ENCODE measurements around the gene CDH3.

CDH3 gene

DNA sequence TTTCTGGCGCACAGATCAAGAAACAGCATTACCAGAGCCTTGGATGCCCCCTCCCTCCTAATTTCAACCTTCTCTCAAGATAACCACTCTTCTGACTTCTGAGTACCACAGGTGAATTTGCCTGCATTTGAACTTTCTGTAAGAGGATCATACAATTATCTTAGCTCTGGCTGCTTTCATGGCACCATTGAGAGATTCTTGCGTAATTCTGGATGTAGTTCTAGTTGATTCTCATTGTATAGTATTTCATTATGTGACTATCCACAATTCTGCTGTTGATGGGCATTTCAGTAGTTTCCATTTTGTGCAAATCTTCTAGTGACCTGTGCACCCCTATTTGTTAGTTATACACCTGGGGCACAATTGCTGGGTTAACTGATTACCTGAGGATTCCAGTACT is 7.5 kb downstream of the CDH3 start:
- DNase-seq (ENCODE audit: low read depth): no peak

DNA sequence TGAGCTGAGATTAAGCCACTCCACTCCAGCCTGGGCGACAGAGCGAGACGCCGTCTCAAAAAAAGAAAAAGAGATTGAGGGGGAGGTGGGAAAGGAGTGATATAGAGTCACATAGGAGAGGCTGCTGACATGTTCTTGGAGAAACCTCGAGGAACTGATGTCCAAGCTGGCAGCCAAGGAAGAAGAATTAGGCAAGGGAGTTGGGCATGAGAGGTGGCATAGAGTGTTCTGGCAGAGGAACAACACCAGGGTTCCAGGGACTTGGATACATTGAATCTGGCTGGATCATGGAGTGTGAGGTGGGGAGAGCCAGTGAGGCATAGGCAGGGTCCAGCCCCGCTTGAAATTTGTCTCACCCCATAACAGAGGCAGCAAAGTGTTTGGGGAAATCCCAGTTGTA is 10.7 kb downstream of the CDH3 start:
- no peak for DNase-seq (ENCODE audit: low read depth)

DNA sequence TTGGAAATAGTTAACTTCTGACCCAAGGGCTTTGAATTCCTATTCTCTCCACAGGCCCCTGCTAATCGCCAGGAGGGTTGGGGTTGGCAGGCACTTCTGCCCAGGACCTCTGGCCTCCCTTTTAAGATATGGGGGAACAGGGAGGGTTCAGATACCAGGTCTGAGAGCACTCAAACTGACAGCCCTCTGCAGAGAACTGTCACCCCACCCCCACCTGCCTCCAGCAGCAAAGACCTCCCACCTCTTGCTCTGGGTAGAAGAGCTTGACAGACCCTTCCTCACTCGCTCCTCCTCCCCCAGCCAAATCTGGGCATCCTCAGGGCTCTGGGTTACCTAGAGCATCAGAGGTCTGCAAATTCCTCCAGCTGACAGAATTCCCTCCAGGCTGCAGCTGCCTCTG is 11.6 kb downstream of the CDH3 start:
- no peak for DNase-seq (ENCODE audit: low read depth)

DNA sequence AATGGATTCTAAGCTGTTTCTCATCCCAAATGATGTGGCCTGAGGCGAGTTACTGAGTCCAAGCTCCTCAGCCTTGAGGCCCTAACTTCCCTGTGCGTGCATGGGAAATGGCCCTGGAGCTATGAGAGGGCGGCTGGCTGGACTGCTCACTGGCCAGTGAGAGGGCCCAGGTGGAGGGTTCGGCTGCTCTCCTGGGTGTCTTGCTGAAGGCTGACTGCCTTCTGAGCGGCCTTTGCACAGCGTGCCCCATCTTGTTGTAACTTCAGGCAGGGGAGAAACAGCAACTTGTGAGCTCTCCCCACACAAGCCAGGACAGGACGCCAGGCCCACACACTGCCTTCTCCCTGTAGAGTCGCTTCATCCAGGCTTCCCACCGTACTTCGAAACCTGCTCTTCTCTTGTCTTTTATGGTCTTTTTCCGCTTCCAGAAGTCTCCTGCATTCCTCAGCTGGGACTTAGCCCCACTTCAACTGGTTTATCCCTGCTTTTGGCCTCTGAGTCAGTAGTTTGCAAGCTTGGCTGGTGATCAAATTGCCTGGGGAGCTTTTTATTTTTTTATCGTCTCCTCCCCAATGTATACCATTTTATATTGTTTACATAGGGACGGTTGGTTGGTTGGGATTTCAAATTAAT is 13.3 kb downstream of the CDH3 start:
- DNase-seq (ENCODE audit: low read depth): peak; percentile 95

DNA sequence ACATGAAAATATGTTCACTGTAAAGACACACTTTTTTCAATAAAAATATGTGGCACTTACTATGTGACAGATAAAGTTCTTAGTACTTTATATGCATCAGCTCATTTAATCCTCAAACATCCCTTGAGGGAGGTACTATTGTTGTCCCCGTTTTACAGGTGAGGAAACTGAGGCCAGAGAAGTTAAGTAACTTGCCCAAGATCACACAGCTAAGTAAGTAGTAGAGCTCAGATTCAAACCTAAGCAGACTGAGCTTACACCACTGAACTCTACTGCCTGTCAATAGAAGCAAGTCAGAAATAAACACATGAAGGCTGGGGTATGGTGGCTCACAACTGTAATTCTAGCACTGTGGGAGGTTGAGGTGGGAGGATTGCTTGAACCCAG is 13.9 kb downstream of the CDH3 start:
- no peak for DNase-seq (ENCODE audit: low read depth)

DNA sequence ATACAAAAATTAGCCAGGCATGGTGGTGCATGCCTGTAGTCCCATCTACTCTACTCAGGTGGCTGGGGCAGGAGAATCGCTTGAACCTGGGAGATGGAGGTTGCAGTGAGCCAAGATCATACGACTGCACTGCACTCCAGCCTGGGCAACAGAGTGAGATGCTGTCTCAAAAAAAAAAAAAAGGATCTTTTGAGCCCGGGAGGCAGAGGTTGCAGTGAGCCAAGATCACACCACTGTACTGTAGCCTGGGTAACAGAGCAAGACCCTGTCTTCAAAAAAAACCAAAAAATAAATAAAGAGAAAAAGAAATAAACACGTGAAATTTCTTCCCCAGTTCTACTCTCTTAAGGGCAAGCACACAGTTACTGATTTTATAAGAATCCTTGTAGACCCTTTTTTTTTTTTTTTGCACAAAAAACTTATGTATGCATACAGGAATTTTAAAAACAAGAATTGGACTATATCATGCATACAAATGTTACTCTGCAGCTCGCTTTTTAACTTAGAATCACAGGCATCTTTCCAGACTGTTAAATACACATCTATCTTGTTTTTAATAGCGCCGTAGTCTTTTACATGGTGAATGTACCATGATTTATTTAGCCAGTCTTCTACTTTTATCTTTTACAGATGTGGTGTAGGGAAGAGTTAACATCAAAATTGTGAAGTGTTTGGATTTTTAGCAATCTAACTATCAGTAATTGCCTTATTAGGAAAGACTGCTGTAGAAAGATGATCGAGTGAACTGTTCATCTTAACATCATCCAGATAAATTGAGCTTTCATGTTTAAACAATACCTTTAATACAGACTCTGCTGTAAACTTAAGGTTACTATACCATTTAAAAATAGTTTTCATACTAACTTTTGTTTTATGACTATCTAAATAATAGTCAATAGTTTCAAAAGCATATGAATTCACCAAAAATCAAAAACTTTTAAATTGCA is 14.6 kb downstream of the CDH3 start:
- DNase-seq (ENCODE audit: low read depth): peak; percentile 61

DNA sequence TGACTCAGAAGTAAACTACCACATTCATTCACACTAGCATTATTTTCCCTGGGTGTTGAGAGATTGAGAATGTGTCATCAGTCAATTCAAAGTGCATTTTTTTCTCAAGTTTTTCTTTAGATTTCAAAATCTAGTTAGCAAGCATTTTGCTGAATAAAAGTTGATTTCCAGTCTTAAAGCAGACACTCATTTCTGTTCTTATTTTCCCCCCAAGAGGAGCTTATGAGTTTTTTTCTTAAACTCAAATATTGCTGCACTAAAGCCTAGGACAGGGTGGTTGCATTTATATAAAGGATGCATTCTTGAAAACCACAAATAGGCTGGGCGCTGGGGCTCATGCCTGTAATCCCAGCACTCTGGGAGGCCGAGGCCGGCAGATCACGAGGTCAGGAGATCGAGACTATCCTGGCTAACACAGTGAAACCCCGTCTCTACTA is 15.3 kb downstream of the CDH3 start:
- DNase-seq (ENCODE audit: low read depth): peak; percentile 72

DNA sequence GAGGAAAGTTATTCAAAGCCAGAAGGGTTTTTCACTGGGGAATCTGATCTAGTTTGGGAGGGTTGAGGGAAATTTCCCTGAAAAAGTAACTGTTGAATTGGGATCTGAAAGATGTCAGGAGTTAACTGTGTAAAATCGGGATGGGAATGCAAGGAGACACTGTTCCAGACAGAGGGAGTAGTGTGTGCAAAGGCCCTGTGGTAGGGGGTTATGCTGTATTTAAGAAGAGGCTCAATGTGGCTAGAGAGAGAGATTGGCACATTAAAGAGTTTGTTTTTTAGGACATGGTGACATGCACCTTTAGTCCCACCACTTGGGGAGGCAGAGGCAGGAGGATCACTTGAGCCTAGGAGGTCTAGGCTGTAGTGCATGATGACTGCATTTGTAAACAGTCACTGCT is 16.9 kb downstream of the CDH3 start:
- DNase-seq (ENCODE audit: low read depth): no peak

DNA sequence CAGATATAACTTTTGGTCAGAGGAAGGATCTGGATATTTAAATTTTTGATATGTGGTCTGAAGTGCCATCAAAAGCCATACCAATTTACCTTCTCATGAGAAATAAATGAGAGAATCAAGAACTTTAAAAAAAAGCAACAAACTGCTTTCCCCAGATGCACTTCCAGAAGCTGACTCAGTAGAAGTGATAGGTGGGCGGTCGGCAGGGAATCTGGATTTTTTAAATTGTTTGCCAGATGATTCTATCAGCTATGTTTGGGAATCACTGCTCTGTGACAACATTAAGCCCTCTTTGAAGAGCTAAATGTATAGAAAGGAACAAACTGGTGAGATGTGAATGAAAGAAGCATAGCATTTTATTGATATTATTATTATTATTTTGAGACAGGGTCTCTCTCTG is 19.2 kb downstream of the CDH3 start:
- peak; percentile 26 for DNase-seq (ENCODE audit: low read depth)

DNA sequence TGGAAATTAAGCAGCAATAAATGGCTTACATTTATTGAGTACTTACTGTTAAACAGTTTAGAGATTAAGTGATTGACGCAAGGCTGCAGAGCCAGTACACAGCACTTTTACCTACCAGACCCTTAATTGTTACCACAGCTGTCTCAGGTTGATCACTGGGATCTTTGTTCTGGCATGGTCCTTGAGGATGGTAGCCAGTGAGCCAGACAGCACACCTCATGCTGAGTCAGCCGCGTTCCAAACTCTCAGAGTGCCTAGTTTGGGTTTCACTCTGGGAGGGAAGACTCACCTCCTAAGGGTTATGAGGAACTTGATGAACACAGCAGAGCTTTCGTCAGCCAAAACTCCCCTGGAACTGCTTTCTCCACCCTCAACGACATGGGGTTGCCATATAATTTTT is 20.4 kb downstream of the CDH3 start:
- no peak for DNase-seq (ENCODE audit: low read depth)

DNA sequence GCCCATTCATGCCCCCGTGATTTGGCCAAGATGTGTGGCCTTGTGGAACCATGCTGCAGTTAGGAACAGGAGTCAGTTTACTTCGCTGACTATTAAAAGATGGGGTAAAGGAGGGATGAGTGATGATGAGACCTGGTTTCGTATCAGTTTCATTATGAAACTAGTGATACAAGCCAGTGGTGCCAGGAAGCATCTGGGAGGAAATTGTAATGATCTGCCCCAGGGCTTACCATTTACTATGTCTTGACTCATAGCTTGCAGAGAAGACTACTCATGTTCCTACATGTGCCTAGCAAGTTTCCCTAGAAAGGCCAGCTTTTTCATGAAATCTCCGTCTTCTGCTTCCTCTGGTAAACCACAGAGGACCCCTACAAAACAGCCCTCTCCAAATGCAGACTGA is 23.2 kb downstream of the CDH3 start:
- DNase-seq (ENCODE audit: low read depth): peak; percentile 83

DNA sequence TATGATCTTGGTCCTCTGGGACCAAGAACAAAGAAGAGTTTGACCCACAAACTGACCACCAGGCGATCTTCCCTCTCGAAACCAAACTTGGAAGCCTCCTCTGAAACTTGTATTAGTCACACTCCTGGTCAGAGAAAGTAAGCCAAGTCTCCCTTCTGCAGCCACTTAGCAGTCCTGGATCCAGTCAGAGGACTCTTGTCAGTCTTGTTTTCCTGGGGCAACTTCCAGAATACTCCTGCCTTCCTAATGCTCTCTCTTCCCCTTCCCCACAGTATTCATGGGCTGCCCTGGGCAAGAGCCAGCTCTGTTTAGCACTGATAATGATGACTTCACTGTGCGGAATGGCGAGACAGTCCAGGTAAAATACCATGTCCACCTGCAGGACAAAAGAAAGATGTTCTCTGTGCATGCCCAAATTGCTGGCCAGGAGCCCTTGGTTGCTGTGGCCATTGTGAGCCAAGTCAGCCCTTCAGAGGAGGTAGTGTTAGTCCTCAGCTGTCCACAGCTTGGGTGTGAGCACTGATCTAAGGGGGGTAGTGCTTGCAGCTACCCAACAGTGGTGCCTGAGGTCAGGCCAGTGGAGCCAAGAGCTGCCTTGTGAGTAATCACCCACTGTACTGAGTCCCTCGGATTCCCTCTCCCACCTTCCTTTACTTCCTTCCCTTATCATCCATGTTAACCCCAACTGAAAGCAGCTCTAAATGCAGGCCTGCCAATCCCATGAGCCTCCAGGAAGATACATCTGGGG is 31.2 kb downstream of the CDH3 start:
- DNase-seq (ENCODE audit: low read depth): peak; percentile 29

DNA sequence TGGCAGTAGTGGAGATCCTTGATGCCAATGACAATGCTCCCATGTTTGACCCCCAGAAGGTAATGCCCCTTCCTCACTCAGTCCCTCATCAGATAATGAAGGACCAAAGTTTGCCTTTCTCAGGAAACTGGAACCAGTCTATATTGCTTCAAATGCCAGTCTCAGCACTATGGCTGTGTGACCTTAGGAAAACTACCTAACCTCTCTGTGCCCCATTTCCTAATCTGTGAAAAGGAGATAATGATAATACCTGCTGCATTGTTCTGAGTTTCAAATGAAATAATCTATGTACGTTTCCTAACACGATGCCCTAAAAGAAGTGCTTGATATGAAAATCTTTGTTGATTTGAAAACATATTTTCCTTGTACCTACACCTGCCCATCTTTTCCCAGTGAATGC is 35.9 kb downstream of the CDH3 start:
- DNase-seq (ENCODE audit: low read depth): no peak

DNA sequence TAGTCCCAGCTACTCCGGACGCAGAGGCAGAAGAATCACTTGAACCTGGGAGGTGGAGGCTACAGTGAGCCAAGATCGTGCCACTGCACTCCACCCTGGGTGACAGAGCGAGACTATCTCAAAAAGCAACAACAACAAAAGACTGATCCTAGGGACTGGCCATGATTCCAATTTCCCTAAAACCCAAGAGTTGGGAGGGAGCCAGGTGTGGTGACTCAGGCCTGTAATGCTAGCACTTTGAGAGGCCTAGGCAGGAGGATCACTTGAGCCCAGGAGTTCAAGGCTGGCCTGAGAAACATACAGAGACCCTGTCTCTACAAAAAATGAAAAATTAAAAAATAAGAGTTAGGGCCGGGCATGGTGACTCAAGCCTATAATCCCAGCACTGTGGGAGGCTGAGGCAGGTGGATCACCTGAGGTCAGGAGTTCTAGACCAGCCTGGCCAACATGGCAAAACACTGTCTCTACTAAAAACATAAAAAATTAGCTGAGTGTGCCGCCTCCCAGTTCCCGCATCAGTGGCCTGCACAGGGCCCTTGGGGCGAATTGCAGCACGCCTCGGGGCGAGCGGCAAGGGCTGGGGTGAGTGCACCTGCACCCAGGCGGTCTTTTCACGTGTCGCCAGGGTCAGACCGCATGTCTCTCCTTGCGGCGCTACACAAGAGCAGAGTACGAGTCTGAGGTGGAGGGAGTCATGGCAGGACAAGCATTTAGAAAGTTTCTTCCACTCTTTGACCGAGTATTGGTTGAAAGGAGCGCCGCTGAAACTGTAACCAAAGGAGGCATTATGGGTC is 40.8 kb downstream of the CDH3 start:
- no peak for DNase-seq (ENCODE audit: low read depth)

DNA sequence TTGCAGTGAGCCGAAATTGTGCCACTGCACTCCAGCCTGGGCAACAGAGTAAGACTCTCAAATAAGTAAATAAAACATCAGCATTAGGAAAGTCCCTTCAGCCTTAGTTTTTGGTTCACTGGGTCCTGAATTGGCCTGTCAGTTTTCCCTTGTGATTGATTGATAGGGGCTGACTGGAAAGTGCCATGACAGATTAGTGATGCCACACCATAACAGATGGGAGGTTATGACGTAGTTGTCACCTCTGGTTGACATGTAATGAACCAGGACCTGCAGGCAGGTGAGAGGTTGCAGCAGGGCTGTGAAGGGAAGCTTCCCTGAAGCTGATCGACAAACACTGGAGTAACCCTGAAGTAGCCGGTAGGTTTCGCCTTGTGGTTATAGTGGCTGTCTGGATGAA is 41.8 kb downstream of the CDH3 start:
- DNase-seq (ENCODE audit: low read depth): no peak

DNA sequence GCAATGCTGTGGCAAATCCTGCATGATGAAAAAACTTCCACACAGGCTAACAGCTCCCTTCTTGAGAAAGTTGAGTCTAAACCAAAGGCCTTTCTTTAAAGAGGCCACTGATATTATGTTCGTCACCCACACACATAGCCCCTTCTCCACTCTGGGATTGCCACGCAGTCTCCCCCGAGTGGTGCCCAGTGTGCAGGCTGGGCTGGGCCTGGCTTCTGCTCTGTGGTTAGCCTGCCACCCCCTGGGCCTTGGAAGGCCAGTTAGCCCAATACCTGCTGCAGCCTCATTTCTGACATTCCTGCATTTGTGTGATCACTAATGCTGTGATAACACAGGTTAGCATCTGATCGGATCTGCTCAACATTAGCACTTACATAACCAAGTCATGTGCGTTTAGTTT is 44.8 kb downstream of the CDH3 start:
- no peak for DNase-seq (ENCODE audit: low read depth)

DNA sequence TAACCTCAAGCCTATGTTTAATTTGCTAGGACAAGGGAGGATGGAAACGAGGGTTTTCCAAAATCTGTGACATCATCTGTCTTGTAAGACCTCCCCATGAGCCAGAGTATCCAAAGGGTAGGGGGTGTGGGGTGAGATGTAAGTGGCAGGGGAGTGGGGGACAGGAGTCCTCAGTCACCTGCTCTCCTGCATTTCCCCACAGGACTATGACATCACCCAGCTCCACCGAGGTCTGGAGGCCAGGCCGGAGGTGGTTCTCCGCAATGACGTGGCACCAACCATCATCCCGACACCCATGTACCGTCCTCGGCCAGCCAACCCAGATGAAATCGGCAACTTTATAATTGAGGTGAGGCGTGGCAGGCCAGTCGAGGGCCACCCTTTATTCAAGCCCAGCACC is 50.5 kb downstream of the CDH3 start:
- DNase-seq (ENCODE audit: low read depth): no peak

DNA sequence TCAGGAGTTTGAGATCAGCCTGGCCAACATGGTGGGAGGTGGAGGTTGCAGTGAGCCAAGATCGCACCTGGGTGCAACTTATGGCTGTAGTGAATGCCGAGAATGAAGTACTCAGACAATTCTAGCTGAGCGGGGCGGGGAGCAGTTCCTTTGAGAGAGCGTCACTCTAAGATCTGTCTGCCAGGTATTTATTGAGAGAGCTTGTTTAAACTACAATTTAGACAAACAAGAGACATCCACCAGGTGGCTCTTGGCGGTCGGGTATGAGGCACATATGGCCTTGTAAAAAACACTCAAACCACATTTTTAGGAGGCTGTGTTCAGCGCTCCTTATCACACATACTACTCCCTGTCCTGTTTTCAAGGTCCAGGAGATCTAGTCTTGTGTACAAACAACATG is 51.4 kb downstream of the CDH3 start:
- DNase-seq (ENCODE audit: low read depth): no peak

DNA sequence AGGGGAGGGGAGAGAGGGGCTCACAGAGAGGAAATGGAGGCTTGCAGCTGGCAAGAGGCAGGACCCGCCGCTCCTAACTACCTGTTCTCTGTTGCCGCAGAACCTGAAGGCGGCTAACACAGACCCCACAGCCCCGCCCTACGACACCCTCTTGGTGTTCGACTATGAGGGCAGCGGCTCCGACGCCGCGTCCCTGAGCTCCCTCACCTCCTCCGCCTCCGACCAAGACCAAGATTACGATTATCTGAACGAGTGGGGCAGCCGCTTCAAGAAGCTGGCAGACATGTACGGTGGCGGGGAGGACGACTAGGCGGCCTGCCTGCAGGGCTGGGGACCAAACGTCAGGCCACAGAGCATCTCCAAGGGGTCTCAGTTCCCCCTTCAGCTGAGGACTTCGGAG is 53.0 kb downstream of the CDH3 start:
- no peak for DNase-seq (ENCODE audit: low read depth)

DNA sequence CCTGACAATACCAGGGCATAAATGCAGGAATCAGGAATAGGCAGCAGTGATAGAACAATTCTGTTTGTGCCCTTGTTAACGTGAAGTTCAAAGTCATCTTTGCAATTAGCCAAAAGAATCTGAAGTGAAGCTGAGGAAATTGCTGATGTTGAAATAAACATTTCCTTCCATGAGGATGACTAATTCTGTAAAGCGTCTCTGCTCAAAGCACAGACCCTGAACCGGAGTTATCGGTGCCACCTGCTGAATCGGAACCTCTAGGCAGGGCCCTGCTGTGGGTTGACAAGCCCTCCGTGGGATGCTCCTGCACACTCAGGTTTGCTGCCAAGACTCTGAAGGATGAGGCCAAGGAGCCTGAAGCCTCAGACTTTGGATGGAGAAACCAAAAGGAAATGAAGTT is 55.0 kb downstream of the CDH3 start:
- DNase-seq (ENCODE audit: low read depth): peak; percentile 48

DNA sequence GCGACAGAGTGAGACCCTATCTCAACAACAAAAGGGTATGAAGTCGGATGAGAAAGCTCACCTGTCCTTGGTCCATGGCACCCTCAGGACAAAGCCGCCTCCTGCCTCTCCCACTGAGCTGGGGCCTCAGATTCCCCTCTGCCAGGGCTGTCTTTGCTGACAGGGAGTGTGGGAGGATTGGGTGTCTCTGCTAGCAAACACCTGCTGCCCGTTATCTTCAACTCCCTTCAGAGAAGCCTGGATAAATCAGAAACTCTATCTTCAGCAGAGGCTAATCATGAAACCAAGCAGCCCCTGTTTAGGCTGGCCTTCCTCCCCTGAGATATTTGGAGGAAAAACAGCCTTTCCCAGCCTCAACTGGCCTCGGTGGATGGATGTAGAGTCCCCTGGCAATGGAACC is 55.7 kb downstream of the CDH3 start:
- no peak for DNase-seq (ENCODE audit: low read depth)

DNA sequence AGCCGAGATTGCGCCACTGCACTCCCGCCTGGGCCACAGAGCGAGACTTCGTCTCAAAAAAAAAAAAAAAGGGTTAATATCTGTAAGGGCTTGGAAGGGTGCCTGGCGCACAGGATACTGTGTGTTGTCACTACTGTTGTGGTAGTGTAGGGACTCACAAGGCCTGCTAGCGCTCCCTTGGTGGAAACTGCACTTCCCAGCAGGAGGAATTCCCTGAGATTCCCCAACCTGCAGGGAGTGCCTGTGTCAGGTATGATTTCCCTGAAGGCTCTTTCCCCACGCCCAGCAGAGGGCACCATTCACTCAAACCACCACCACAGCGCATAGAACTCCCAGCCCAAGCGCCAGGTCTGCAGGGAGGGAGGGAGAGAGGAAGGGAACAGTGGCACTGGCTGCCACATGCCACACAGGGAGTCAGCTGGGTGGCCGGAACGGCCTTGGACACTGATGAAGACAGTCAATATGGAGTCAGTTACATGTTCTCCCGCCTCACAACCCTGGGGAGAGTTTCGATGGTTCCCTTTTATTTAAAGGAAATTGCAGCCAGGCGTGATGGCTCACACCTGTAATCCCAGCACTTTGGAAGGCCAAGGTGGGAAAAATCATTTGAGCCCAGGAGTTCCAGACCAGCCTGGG is 59.2 kb downstream of the CDH3 start:
- DNase-seq (ENCODE audit: low read depth): peak; percentile 69
